Glutamatergic neuron (in vitro differentiated cells): ENCODE measurements around the gene RHEBL1. TPM values are rescaled to one million over a fixed set of nuclear protein-coding genes. Genes with fewer than 3 reads are reported as not detected.
A peak's percentile ranks its signal among the peaks of the same experiment; 100 is the strongest.

Source experiments
- DNase-seq: peaks from one replicate; pipeline ENCODE4 v3.0.0; 2022
- H3K27ac Mint-ChIP-seq: one replicate; pipeline ENCODE4 v1.8.0; 2020; ENCODE audit warnings: mild to moderate bottlenecking, mixed read lengths, inconsistent platforms; ENCODE audit not compliant: unreplicated experiment
- H3K27me3 Mint-ChIP-seq: one replicate; pipeline ENCODE4 v1.8.0; 2020; ENCODE audit warnings: mild to moderate bottlenecking, moderate library complexity, mixed read lengths, inconsistent platforms; ENCODE audit not compliant: unreplicated experiment
- H3K36me3 Mint-ChIP-seq: one replicate; pipeline ENCODE4 v1.8.0; 2020; ENCODE audit warnings: mild to moderate bottlenecking, mixed read lengths, inconsistent platforms; ENCODE audit not compliant: unreplicated experiment
- H3K4me1 Mint-ChIP-seq: one replicate; pipeline ENCODE4 v1.8.0; 2020; ENCODE audit warnings: mild to moderate bottlenecking, low read depth, mixed read lengths, inconsistent platforms; ENCODE audit not compliant: unreplicated experiment
- H3K4me3 Mint-ChIP-seq: one replicate; pipeline ENCODE4 v1.8.0; 2020; ENCODE audit warnings: mild to moderate bottlenecking, mixed read lengths, inconsistent platforms; ENCODE audit not compliant: unreplicated experiment
- H3K9me3 Mint-ChIP-seq: one replicate; pipeline ENCODE4 v1.8.0; 2020; ENCODE audit warnings: mild to moderate bottlenecking, moderate library complexity, mixed read lengths, inconsistent platforms; ENCODE audit not compliant: unreplicated experiment
- total RNA-seq: library from RNA; stranded (reverse); fragmentation: NEBNext Ultra II Directional; extraction: Animal tissue kit (Norgen Biotek cat#: 25700); gene quantifications from one replicate; pipeline ENCODE4 v1.2.1, GENCODE V29; 2021; ENCODE audit not compliant: unreplicated experiment
- TF ChIP-seq, protein P1 (sequence below): fragments of 200-600 bp; sonication (generic); IDR thresholded peaks from one replicate; pipeline ENCODE4 v1.5.0; 2021; ENCODE audit not compliant: partially characterized antibody, unreplicated experiment

RHEBL1 gene
- total RNA-seq, 1 donor from 2014 or later: 2.3 TPM

DNA sequence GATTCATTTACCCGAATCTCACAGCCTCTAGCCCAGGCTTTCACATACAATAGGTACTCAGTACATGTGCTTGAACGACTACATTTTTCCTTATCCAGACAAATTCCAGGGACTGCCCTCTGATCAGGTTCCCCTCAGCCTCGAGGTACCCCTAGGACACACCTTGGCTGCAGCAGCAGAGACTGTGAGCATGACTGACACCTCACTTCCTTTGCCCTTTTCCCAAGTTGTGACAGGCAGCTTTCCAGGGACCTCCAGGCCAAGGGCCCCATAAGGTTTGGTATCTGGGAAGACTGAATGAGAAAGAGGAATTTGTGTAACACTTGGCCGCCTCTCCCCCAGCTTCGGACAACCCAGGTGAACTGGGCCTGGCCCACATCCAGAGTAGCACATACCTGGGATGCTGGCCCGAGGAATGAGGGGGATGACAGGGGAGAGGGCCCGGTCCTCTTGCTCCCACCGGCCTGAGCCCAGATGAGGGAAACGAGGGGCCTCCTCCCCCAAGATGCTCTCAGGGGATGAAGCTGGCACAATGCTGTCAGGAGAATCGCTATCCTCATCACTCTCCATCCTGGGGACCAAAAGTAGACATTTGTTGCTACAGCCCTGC is 41.0 kb downstream of the RHEBL1 start:
- Mint-ChIP-seq H3K27me3 (peaks cover 1% of the 10 kb centered on the region), H3K9me3 (peaks cover 6% of the 10 kb centered on the region), H3K36me3 (no peaks in the 10 kb centered on the region), H3K27ac (no peak overlapping the region), H3K4me3 (no peak overlapping the region), H3K4me1 (peaks cover 2% of the 10 kb centered on the region)
- TF ChIP-seq, protein P1, sequence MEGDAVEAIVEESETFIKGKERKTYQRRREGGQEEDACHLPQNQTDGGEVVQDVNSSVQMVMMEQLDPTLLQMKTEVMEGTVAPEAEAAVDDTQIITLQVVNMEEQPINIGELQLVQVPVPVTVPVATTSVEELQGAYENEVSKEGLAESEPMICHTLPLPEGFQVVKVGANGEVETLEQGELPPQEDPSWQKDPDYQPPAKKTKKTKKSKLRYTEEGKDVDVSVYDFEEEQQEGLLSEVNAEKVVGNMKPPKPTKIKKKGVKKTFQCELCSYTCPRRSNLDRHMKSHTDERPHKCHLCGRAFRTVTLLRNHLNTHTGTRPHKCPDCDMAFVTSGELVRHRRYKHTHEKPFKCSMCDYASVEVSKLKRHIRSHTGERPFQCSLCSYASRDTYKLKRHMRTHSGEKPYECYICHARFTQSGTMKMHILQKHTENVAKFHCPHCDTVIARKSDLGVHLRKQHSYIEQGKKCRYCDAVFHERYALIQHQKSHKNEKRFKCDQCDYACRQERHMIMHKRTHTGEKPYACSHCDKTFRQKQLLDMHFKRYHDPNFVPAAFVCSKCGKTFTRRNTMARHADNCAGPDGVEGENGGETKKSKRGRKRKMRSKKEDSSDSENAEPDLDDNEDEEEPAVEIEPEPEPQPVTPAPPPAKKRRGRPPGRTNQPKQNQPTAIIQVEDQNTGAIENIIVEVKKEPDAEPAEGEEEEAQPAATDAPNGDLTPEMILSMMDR: no peak
- DNase-seq: no peak

DNA sequence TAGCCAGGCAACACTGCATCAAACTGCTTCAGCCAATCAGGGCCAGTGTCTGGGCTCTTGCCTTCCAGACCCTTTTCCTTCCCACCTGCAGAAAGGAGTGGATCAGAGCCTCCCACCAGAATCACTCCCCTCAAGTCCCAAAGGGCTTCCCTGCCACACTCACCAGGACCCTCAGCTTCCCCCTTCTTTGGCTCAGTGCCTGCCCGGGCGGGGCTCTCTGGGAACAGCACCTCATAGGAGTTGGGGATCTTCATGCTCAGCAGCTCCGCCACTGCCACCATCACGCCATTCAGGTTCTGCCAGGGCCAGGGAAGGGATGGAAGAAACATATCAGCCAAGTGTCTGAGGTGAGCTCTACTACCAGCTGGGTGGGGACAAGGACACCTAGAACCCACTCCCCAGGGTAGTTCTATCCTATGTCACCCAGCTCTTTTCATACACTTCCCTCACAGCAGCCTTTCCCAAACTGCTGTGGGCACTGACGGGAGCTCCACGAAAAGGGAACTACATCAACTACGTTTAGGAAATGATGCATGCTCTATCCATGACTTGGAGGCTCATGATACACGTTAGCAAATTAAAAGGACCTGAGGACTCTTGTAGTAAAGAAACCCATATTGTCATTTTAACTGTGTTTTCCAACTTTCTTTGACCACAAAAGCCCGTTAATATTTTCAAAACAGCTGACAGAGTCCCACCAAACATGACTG is 41.8 kb downstream of the RHEBL1 start:
- Mint-ChIP-seq H3K27ac (no peak overlapping the region), H3K9me3 (peaks cover 6% of the 10 kb centered on the region), H3K27me3 (peaks cover 1% of the 10 kb centered on the region), H3K36me3 (no peaks in the 10 kb centered on the region), H3K4me1 (peaks cover 2% of the 10 kb centered on the region), H3K4me3 (no peak overlapping the region)
- DNase-seq: no peak
- TF ChIP-seq, protein P1: no peak

DNA sequence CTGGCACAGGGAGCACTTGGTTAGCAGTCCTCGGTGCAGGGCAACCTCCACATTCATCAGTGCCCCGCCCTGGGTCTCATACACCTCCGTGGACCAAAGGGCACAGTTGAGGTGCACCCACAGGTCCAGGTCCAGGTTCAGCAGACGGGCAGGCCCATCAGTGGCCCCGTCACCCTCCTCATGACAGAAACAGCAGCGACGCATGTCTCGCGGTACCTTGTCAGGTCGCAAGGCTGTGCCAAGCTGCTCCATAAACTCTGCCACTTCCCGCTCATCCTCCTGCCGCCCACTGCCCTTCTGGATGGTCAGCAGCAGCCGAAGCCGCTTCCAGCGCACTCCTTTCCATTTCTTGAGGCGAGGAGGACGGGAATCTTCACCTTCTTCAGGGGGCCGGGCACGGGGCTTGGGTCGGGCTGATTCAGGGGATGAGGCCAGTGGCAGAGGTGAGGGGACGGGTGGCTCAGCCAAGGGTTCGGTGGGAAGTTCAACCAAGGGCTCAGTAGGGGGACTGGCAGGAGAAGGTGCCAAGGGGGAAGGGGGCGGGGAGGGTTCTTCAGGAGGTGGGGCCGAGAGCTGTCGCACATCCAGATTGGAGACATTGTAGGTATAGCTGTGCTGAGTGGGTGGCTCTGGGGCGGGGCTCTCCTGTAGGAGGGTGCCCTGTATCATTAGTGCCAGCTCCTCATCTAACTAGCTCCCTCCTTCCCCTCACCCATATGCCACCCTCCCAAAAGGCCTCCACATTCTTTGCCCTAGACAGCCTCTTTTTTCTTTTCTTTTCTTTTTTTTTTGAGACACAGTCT is 42.9 kb downstream of the RHEBL1 start:
- no peak for DNase-seq
- Mint-ChIP-seq H3K36me3 (peaks cover 6% of the 10 kb centered on the region), H3K27ac (no peak overlapping the region), H3K4me1 (no peaks in the 10 kb centered on the region), H3K9me3 (peaks cover 6% of the 10 kb centered on the region), H3K27me3 (peaks cover 2% of the 10 kb centered on the region), H3K4me3 (no peak overlapping the region)
- TF ChIP-seq, protein P1: no peak

DNA sequence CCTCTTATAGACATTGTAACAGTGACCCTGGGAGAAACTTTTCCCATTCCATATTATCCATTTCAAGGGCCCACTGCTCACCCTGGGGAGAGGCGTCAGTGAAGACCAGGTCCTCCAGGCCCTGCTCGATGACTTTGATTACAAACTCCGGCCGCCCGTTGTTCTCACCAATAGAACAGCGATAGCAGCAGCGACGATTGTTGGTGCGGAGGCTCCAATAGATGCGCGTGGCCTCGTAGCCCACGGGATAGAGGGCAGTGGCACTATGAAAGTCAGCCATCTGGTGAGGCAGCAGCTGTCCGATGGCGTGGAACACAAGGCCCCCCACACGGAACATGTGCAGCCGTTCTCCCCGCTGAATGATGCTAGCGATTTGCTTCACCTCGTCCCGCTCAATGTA is 43.7 kb downstream of the RHEBL1 start:
- Mint-ChIP-seq H3K4me1 (no peaks in the 10 kb centered on the region), H3K27ac (peak overlapping the region; percentile 18), H3K9me3 (peaks cover 4% of the 10 kb centered on the region), H3K36me3 (peaks cover 6% of the 10 kb centered on the region), H3K4me3 (no peak overlapping the region), H3K27me3 (peaks cover 2% of the 10 kb centered on the region)
- TF ChIP-seq, protein P1: no peak
- DNase-seq: no peak
